Lung (tissue), 12 donors: ENCODE measurements around the gene CARM1. TPM values are rescaled to one million over a fixed set of nuclear protein-coding genes. Genes with fewer than 3 reads are reported as not detected.
"Not testable (repeated sequence)": the region's sequence is repeated elsewhere in the genome, so short reads cannot be mapped to it uniquely, and the experiment has no call there.

Experiments
- ATAC-seq: fragments of 200-7000 bp; cut with Tn5 transposase; one replicate; pipeline ENCODE4 v1.9.1; 2020; ENCODE audit warnings: moderate number of reproducible peaks; ENCODE audit not compliant: insufficient read depth, low FRiP score
- DNase-seq, 3 donors: peaks; one replicate each; pipeline ENCODE4 v3.0.0-alpha.2; 2013 to 2017
- H3K27ac ChIP-seq, 2 donors: one replicate each; pipeline ENCODE4 v1.5.1; 2013; ENCODE audit warnings: mild to moderate bottlenecking in 2 of 2, moderate library complexity in 2 of 2, control low read depth in 1 of 2, inconsistent platforms in 1 of 2, low read depth in 1 of 2, low read length in 1 of 2
- H3K27me3 ChIP-seq, 3 donors: one replicate each; pipeline ENCODE4 v1.5.1; 2013; ENCODE audit warnings: low read length in 2 of 3; ENCODE audit not compliant: control insufficient read depth in 3 of 3, insufficient read depth in 3 of 3
- H3K36me3 ChIP-seq, 4 donors: one replicate each; pipeline ENCODE4 v1.5.1; 2013; ENCODE audit warnings: low read length in 4 of 4, mild to moderate bottlenecking in 1 of 4, moderate library complexity in 1 of 4; ENCODE audit not compliant: control insufficient read depth in 4 of 4, insufficient read depth in 4 of 4
- H3K4me1 ChIP-seq, 5 donors: one replicate each; pipeline ENCODE4 v1.5.1; 2013; ENCODE audit warnings: low read length in 5 of 5, mild to moderate bottlenecking in 2 of 5, moderate library complexity in 1 of 5; ENCODE audit not compliant: control insufficient read depth in 5 of 5, insufficient read depth in 5 of 5
- H3K4me3 ChIP-seq: one replicate; pipeline ENCODE4 v1.5.1; 2013; ENCODE audit warnings: mild to moderate bottlenecking, control low read depth, moderate library complexity
- H3K9ac ChIP-seq, 2 donors: one replicate each; pipeline ENCODE4 v1.5.1; 2013; ENCODE audit warnings: low read length in 2 of 2, control low read depth in 1 of 2; ENCODE audit not compliant: insufficient read depth in 1 of 2
- H3K9me3 ChIP-seq, 4 donors: one replicate each; pipeline ENCODE4 v1.5.1; 2013; ENCODE audit warnings: low read length in 3 of 4, mild to moderate bottlenecking in 1 of 4, moderate library complexity in 1 of 4; ENCODE audit not compliant: control insufficient read depth in 4 of 4, insufficient read depth in 3 of 4
- CTCF ChIP-seq: IDR thresholded peaks from 2 replicates; pipeline ENCODE4 v1.5.1; 2012; ENCODE audit warnings: mild to moderate bottlenecking; ENCODE audit errors: control extremely low read depth, extremely low read depth
- WGBS, 2 donors: extraction: QIAGEN DNeasy Blood & Tissue Kit; methylation state at CpG; one replicate each; pipeline ENCODE4 v1.1.7; 2013; 5-methylcytosine and 5-hydroxymethylcytosine counted together
- polyA plus RNA-seq, 2 donors: library from polyadenylated mRNA; stranded (reverse); fragments of 200-250 nt; gene quantifications; one replicate each; pipeline ENCODE4 v1.2.1, GENCODE V29; 2013
- total RNA-seq, 2 donors: library from RNA; depleted of rRNA in 1 of 2; stranded (reverse); fragments of >200 nt in 1 of 2; gene quantifications; one replicate each; pipeline ENCODE4 v1.2.1, GENCODE V29; 2014 to 2021
- donor health status: control.
- donor health status: control.
- donor health status: Bipolar disorder and iron deficiency.
- donor health status: healthy.
- donor health status: DM: yes; HTN: yes; CAD: no.

CARM1 gene
- total and polyA plus RNA-seq, 4 donors, result 19.9 to 35.5 (median 27.9) TPM

- peak in 2 of 3 donors; percentile 40 to 51 for DNase-seq
- H3K4me3 ChIP-seq, result no peak overlapping the region
- no peak for TF ChIP-seq CTCF
- H3K27me3 ChIP-seq, result no peaks in the 10 kb centered on the region
- H3K9ac ChIP-seq, result peak overlapping the region; percentile 87 to 95
- peak overlapping the region; percentile 96 to 98 for H3K27ac ChIP-seq
- H3K9me3 ChIP-seq, result peaks cover 0 to 7% (median 0%) of the 10 kb centered on the region in 4 donors
- H3K36me3 ChIP-seq, result peaks cover 0 to 15% (median 4%) of the 10 kb centered on the region in 4 donors
- 31 to 33% methylated on average over 38 of the region's 38 CpGs for WGBS, 2 donors
- H3K4me1 ChIP-seq, result peaks cover 0 to 9% (median 6%) of the 10 kb centered on the region in 5 donors
- peak; percentile 14 for ATAC-seq
Observed at GRCh38 chr19:10836479-10837330, 34.6 kb upstream of the CARM1 start.

GRCh38 chr19:10837649-10838048 is 33.7 kb upstream of the CARM1 start:
- H3K4me3 ChIP-seq, H3K9me3 ChIP-seq, H3K27me3 ChIP-seq, H3K36me3 ChIP-seq, DNase-seq, H3K9ac ChIP-seq, ATAC-seq, H3K4me1 ChIP-seq, H3K27ac ChIP-seq: not testable (repeated sequence)
- 95 to 100% methylated on average over 7 of the region's 7 CpGs for WGBS, 2 donors

GRCh38 chr19:10838377-10838776 is 33.0 kb upstream of the CARM1 start:
- 87 to 90% methylated on average over 11 of the region's 11 CpGs for WGBS, 2 donors
- H3K4me1 ChIP-seq, result peaks cover 0 to 9% (median 6%) of the 10 kb centered on the region in 5 donors
- H3K9me3 ChIP-seq, result peaks cover 0 to 7% (median 1%) of the 10 kb centered on the region in 4 donors
- H3K4me3 ChIP-seq, result no peak overlapping the region
- TF ChIP-seq CTCF, result no peak
- no peak for ATAC-seq
- H3K27me3 ChIP-seq, result no peaks in the 10 kb centered on the region
- no peak overlapping the region for H3K9ac ChIP-seq
- H3K27ac ChIP-seq, result no peak overlapping the region
- no peaks in the 10 kb centered on the region for H3K36me3 ChIP-seq
- DNase-seq, result no peak
